Gastrocnemius medialis (tissue), 4 donors: ENCODE measurements around the gene PTTG1.

ENCODE experiments used
- CTCF ChIP-seq, 5 experiments: fragments of 450-650 bp in 3 of 5; fragments of 200-600 bp in 2 of 5; sonication (generic) in 2 of 5; IDR thresholded peaks in 4 of 5; conservative IDR thresholded peaks in 1 of 5; 1 replicate in 4 of 5; 2 replicates in 1 of 5; pipeline ENCODE4 v1.5.1; 2016 to 2019; ENCODE audit warnings: antibody characterized with exemption in 5 of 5, mild to moderate bottlenecking in 3 of 5, moderate library complexity in 3 of 5
- POLR2A ChIP-seq, 2 donors: fragments of 450-650 bp; IDR thresholded peaks; one replicate each; pipeline ENCODE4 v1.6.1; 2017; ENCODE audit warnings: antibody characterized with exemption in 2 of 2, mild to moderate bottlenecking in 2 of 2, moderate library complexity in 2 of 2

- TF ChIP-seq CTCF (IDR thresholded peaks at IDR 0.05 in 4 of 5, conservative IDR thresholded peaks at IDR 0.05 in 1 of 5) (no peak), POLR2A (IDR thresholded peaks at IDR 0.05) (no peak)
These were observed 38.9 kb downstream of the PTTG1 start for GRCh38 chr5:160460377-160461049.
